Thyroid gland (tissue), 4 donors: ENCODE measurements around the gene PYGM. TPM values are rescaled to one million over a fixed set of nuclear protein-coding genes. Genes with fewer than 3 reads are reported as not detected.

ENCODE experiments used
- DNase-seq, 2 donors: peaks; one replicate each; pipeline ENCODE4 v3.0.0-alpha.2; 2019
- H3K27ac ChIP-seq, 3 donors: fragments of 200-600 bp; sonication (generic); 1 replicate in 2 of 3; 2 replicates in 1 of 3; pipeline ENCODE4 v1.5.1; 2016 to 2019; ENCODE audit warnings: mild to moderate bottlenecking in 1 of 3, moderate library complexity in 1 of 3
- H3K27me3 ChIP-seq: fragments of 200-600 bp; sonication (generic); one replicate; pipeline ENCODE4 v1.5.1; 2019
- H3K36me3 ChIP-seq, 2 donors: fragments of 200-600 bp; sonication (generic); one replicate each; pipeline ENCODE4 v1.5.1; 2016 to 2019
- H3K4me1 ChIP-seq, 2 donors: fragments of 200-600 bp; sonication (generic); one replicate each; pipeline ENCODE4 v1.5.1; 2017 to 2019
- H3K4me3 ChIP-seq, 3 donors: fragments of 200-600 bp; sonication (generic); replicated peaks in 1 of 3; 1 replicate in 2 of 3; 2 replicates in 1 of 3; pipeline ENCODE4 v1.5.1; 2016; ENCODE audit warnings: mild to moderate bottlenecking in 1 of 3
- H3K9me3 ChIP-seq: fragments of 200-600 bp; sonication (generic); one replicate; pipeline ENCODE4 v1.5.1; 2017
- POLR2A ChIP-seq, 2 donors: fragments of 450-650 bp; IDR thresholded peaks; one replicate each; pipeline ENCODE4 v1.6.1; 2017; ENCODE audit warnings: antibody characterized with exemption in 2 of 2, mild to moderate bottlenecking in 2 of 2, moderate library complexity in 1 of 2
- WGBS, 2 donors: methylation state at CpG; one replicate each; pipeline ENCODE4 v1.1.5; 2017; 5-methylcytosine and 5-hydroxymethylcytosine counted together
- intact Hi-C: fragments of 100-400 bp; cut with DNase I; formaldehyde crosslinking; loops from one replicate; pipeline ENCODE4 v1.15.1; 2023
- total RNA-seq, 4 donors: library from RNA; depleted of rRNA; stranded (reverse); fragments of >200 nt; gene quantifications; one replicate each; pipeline ENCODE4 v1.2.3, GENCODE V29; 2016
- TF ChIP-seq, protein P1 (sequence below), 6 experiments: fragments of 200-600 bp in 3 of 6; fragments of 450-650 bp in 3 of 6; sonication (generic) in 3 of 6; IDR thresholded peaks; one replicate each; pipeline ENCODE4 v1.5.1; 2016 to 2019; ENCODE audit warnings: antibody characterized with exemption in 6 of 6, mild to moderate bottlenecking in 2 of 6, inconsistent platforms in 1 of 6, moderate library complexity in 1 of 6

The PYGM gene
- total RNA-seq, 4 donors from 2014 or later: 4.3 to 14.8 (median 6.7) TPM

- DNase-seq: no peak
- Histone ChIP-seq H3K9me3 (no peaks in the 10 kb centered on the region), H3K4me1 (peaks cover 41 to 58% of the 10 kb centered on the region in 2 donors), H3K27me3 (no peaks in the 10 kb centered on the region), H3K27ac (peak overlapping the region in 2 of 3 donors; percentile 79 to 87), H3K4me3 (no peak overlapping the region), H3K36me3 (peaks cover 0 to 8% of the 10 kb centered on the region in 2 donors)
- intact Hi-C loops: no loop called here
- TF ChIP-seq POLR2A (IDR thresholded peaks at IDR 0.05): no peak
- TF ChIP-seq, protein P1, sequence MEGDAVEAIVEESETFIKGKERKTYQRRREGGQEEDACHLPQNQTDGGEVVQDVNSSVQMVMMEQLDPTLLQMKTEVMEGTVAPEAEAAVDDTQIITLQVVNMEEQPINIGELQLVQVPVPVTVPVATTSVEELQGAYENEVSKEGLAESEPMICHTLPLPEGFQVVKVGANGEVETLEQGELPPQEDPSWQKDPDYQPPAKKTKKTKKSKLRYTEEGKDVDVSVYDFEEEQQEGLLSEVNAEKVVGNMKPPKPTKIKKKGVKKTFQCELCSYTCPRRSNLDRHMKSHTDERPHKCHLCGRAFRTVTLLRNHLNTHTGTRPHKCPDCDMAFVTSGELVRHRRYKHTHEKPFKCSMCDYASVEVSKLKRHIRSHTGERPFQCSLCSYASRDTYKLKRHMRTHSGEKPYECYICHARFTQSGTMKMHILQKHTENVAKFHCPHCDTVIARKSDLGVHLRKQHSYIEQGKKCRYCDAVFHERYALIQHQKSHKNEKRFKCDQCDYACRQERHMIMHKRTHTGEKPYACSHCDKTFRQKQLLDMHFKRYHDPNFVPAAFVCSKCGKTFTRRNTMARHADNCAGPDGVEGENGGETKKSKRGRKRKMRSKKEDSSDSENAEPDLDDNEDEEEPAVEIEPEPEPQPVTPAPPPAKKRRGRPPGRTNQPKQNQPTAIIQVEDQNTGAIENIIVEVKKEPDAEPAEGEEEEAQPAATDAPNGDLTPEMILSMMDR (IDR thresholded peaks at IDR 0.05): no peak
- 90 to 91% methylated on average over 9 to 15 of the region's 15 CpGs for WGBS, 2 donors
Measured at GRCh38 chr11:64758330-64759079, 1.3 kb downstream of the PYGM start.

DNA sequence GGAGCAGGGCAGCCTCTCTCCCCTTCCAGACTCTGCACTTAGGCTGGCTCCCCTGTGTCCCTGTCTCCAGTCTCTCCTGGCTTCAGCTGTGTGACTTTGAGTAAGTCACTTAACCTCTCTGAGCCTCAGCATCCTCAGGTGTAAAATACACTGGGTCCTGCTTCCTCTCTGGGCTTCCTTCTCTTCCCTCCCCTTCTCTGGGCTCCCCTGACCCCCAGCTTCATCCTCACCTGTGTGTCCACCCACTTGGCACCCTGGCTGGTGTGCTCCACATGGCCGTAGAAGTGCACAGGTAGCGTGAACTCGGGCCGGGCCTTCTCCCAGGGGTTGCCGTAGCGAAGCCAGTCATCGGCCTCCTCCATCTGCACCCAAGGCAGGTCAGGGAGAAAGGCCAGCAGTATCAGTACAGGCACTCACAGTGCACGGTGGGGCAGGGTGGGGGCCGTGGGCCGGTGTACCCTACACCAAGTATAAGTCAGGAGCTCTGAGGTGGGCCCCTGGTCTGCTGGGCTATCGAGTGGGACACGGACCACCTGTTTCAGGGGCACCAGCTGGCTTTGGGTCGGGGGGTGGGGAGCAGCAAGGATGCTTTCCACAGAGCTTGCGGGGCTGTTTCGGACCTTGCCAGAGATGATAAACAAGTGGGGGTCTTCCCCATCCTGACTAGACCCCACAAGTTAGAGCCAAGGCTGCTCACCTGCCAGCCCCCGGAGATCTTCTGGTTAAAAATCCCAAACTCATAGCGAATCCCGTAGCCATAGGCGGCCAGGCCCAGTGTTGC, 2.0 kb downstream of the PYGM start:
- DNase-seq: no peak
- peaks cover 33 to 50% of the 10 kb centered on the region in 2 donors for H3K4me1 ChIP-seq
- no peak overlapping the region for H3K27ac ChIP-seq
- H3K4me3 ChIP-seq: no peak overlapping the region
- no peak for TF ChIP-seq POLR2A (IDR thresholded peaks at IDR 0.05)
- TF ChIP-seq, protein P1 (IDR thresholded peaks at IDR 0.05): no peak
- H3K9me3 ChIP-seq: no peaks in the 10 kb centered on the region
- H3K36me3 ChIP-seq: peaks cover 0 to under 1% of the 10 kb centered on the region in 2 donors
- H3K27me3 ChIP-seq: no peaks in the 10 kb centered on the region
- intact Hi-C loops: no loop called here
- 84 to 95% methylated on average over 13 to 17 of the region's 19 CpGs for WGBS, 2 donors

DNA sequence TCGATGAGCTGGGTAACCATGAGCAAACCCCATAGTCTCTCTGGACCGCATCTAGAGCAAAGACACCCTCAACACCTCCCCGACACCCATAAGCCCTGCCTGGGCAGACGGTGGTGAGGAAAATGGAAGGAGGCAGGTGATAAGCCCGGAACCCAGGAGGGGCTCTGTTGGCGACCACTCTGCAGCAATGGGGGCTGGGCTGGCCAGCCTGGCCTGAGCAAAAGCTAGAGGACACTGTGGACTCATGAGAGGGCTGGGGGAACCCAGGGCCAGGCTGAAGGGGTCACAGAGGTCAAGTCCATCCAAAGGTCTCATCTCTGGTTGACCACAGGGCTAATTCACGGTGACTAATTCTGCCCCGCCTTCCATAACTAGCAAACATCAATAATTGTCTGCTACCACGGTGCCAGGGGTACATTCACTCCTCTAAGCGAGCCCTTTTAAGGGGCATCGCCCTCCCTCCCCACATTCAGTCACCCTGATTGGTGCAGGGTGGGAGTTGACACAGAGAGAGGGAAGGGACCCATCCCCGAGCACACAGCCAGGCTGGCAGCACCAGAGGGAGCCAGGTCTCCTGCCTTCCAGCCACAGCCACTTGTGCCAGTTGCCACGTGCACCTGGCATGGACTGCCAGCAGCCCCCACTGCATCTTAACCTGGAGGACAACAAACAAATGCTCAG, 4.0 kb downstream of the PYGM start:
- peak overlapping the region in 1 of 3 donors; percentile 36 for H3K27ac ChIP-seq
- intact Hi-C loops: no loop called here
- 89 to 91% methylated on average over 13 of the region's 13 CpGs for WGBS, 2 donors
- H3K9me3 ChIP-seq: no peaks in the 10 kb centered on the region
- no peaks in the 10 kb centered on the region for H3K27me3 ChIP-seq
- peaks cover 29 to 34% of the 10 kb centered on the region in 2 donors for H3K4me1 ChIP-seq
- no peaks in the 10 kb centered on the region for H3K36me3 ChIP-seq
- DNase-seq: no peak
- TF ChIP-seq, protein P1 (IDR thresholded peaks at IDR 0.05): no peak
- no peak for TF ChIP-seq POLR2A (IDR thresholded peaks at IDR 0.05)
- H3K4me3 ChIP-seq: no peak overlapping the region

GRCh38 chr11:64754919-64755662, 4.7 kb downstream of the PYGM start:
- WGBS, 2 donors: 95% methylated on average over 14 to 20 of the region's 21 CpGs
- intact Hi-C loops: no loop called here
- no peaks in the 10 kb centered on the region for H3K36me3 ChIP-seq
- H3K27ac ChIP-seq: no peak overlapping the region
- peaks cover 21 to 26% of the 10 kb centered on the region in 2 donors for H3K4me1 ChIP-seq
- no peak for DNase-seq
- H3K9me3 ChIP-seq: no peaks in the 10 kb centered on the region
- no peaks in the 10 kb centered on the region for H3K27me3 ChIP-seq
- TF ChIP-seq, protein P1 (IDR thresholded peaks at IDR 0.05): no peak
- TF ChIP-seq POLR2A (IDR thresholded peaks at IDR 0.05): no peak
- no peak overlapping the region for H3K4me3 ChIP-seq
